GM18511 (cell line): ENCODE results near the gene CALN1.

Source experiments
- ATAC-seq: cut with Tn5 transposase; IDR thresholded peaks from one replicate; pipeline ENCODE4 v1.9.1; 2021; ENCODE audit warnings: mild to moderate bottlenecking, moderate library complexity; ENCODE audit not compliant: unreplicated experiment

The CALN1 gene

DNA sequence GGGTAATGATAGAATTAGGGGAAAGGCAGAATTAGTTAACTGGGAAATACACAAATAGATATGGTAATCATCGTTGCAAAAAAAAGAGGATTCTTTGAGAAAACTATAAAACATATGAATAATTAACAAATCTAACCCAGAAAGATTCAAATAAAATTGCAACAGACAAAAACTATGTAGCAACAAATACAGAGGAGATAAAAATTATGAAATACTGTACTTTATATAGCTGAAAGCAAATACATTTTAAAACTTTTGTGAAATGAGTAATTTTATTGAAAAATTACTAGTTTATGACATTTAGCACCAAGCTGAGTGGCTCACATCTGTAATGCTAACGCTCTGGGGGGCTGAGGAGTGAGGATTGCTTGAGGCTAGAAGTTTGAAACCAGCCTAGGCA lies 356.7 kb downstream of the CALN1 start:
- no peak for ATAC-seq

DNA sequence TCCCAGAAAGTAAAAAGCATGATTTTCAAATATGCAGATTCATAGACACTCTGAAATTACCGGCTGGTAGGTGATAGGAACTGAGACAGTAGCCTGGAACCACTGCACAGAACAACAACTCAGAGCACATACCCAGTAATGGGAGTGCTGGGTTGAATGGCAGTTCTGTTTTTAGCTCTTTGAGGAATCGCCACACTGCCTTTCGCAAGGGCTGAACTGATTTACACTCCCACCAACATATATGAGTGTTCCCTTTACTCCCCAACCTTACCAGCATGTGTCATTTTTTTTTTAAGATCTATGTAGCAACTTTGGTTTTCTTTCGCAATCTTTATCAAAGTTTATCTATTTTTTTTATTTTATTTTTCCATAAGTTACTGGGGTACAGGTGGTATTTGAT lies 358.8 kb downstream of the CALN1 start:
- no peak for ATAC-seq

DNA sequence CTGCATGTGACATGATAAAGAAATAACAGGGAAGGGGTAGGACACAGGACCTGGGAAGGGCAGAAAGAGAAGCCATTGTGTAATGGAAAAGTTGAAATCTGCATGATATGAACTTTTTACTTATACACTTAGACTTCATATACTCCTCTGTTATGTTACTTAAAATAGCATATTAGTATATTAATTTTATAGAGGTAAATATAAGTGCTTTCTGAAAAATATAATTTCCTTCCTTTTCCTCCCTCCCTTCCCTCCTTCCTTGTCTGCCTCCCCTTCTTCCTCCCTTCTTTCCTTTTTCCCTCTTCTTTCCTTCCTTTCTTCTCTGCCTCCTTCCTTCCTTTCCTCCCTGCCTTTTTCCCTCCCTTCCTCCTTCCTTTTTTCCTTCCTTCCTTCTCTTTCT lies 363.7 kb downstream of the CALN1 start:
- ATAC-seq = no peak

DNA sequence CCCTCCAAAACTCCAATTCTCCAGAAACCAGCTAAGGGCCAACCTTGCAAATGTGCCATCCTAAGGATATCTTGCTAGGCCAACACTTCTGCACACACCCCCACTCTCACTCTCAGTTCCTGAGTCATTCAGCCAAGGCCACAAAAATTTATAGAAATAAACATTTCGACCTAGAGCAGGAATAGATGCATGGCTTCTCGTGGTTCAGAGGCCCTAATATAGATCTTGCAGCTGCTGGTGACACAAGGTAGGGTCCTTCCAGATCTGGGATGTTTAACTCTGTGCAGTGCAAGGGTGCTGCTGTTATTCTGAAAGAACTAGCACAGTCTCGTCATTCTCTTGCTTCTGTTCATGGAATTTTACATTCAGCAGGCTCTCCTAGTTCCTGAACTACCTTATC lies 369.3 kb downstream of the CALN1 start:
- no peak for ATAC-seq

DNA sequence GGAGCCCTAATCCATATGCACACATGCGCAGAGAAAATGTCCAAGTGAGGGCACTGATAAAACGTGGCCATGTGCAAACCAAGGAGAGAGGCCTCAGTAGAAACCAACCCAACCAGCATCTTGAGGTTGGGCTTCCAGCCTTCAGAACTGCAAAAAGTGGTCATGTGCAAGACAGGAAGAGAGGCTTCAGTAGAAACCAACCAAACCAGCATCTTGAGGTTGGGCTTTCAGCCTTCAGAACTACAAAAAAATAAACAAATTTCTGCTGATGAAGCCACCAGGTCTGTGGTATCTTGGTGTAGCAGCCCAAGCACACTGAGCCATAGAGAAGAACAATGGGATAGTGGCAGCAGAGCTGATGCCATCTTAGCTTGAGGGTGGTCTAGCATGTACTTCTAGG lies 371.5 kb downstream of the CALN1 start:
- no peak for ATAC-seq

DNA sequence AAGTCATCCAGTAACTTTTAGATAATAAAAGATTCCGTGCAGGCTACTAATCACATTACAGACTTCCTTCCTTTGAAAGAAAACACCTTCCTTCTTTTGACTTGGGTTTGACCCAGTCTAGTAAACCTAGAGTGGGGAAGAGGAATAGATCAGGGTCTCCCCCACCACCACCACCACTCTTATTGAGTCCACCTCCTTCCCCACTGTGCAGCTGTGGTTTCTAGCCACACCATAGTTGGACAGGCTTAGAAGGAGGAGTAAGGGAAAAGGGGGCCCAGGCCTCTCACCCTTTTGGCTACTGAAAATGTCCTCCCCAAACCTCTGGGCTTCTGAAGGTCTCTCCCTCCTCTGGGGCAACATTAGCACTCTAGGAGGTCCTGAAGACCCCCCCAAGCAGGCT lies 372.7 kb downstream of the CALN1 start:
- no peak for ATAC-seq

DNA sequence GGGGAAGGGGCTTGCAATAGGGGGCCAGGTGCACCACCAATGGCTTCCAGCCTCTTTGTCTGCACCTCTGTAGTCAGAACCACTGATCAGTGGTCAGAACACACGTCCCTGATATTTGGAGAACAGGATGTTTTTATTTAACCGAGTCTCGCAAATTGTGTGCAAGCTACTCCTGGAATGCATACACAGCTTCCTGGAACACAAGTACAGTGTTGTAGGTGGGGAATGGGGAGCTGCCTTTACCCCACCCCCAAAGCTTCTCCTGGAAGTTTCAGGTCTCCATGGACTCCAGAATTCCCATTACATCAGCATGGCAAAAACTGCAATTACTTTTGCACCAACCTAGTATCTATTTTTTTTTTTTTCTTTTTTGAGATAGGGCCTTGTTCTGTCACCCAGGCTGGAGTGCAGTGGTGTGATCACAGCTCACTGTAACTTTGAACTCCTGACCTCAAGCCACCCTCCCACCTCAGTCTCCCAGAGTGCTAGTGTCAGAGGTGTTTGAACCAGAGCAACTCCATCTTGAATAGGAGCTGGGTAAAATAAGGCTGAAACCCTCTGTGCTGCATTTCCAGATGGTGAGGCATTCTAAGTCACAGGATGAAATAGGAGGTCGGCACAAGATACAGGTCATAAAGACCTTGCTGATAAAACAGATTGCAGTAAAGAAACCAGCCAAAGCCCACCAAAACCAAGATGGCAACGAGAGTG lies 374.0 kb downstream of the CALN1 start:
- ATAC-seq = no peak

DNA sequence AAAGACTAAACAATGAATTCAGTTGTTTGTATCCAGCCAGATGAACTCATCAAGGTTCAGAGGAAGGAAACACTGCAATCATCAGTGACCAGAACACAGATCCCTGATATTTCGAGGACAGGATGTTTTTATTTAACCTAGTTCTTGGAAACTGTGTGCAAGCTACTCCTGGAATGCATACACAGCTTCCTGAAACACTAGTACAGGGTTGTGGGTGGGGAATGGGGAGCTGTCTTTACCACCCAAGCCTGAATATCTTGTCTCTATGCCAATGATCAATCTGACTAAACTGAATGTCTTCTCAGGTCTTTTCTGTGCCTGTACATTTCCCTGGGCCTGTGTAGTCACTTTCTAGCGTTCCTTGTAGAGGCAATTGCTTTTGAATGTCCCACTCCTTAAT lies 374.6 kb downstream of the CALN1 start:
- ATAC-seq = no peak

DNA sequence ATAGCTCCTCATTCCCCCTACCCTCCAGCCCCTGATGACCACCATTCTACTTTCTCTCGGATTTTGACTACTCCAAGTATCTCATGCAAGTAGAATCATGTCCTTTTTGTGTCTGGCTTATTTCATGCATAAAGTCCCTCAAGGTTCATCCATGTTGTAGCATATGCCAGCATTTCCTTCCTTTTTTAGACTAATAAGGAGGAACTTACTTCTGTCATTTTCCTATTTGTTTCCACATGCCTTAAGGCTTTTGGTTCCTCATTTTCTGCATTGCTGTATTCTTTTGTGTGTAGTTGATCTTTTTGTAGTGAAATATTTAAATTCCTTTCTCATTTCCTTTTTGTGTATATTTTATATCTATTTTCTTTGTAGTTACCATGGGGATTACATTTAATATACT lies 376.9 kb downstream of the CALN1 start:
- no peak for ATAC-seq

DNA sequence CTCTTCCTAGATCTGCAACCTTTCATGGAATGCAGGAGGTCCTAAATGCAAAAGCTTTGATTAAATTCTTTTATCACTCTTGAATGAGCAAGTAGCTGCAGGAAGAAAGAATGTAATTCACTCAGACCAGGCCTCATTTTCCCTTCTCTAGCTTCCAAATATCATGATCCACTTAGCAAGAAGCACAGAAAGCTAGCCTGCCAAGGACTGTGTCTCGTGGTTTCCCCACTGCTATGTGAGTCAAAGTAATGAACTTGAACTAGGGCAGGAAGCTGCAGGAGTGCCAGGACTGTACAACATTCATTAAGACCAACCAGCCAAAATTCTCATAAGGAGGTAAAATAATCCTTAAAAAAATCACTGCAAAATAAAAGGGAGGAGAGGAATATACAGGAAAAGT lies 379.2 kb downstream of the CALN1 start:
- no peak for ATAC-seq

DNA sequence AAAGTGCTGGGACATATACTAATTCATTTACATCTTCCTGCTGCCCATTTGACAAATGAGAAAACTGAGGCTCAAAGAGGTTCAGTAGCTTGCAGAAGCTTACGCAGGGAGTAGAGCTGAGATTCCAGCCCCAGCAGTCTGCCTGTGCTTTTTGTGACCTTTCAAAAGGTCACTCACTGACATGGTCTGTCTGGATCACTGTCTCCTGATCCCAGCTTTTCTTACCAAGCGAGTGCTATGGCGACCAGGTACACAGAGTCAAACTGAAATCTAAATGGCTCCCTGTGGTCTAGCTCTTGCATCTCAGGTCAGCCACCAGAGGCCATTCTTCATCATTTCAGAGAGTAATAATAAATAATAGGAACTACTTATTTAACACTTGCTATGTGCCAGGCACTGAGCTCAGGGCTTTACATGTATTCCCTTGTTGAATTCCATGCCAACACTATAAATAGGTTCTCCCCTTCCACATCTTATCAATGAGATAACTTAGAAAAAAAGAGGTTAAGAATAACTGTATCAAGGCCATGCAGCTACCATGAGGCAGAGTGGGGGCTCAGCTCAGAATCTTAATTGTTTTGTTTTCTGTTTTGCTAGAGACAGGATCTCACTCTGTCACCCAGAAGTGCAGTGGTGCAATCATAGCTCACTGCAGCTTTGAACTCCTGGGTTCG lies 381.0 kb downstream of the CALN1 start:
- ATAC-seq = no peak

DNA sequence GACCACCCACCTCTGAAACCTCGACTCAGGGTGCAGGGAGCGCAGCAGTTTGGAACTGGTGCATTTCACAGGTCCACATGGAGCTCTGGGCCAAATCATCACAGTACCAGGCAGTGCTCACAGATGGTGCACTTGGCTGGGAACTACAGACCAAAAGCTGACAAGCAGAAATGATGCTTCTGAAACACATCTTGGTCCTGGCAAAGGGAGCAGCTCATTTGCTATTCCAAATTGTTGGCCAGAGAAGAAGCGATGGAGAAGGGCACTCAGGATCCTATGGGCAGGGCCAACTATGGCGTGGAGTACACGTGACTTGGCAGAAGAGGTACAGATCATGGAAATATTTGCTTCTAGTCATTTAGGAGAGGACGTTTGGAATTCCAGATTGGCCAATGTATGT lies 383.9 kb downstream of the CALN1 start:
- ATAC-seq = no peak

DNA sequence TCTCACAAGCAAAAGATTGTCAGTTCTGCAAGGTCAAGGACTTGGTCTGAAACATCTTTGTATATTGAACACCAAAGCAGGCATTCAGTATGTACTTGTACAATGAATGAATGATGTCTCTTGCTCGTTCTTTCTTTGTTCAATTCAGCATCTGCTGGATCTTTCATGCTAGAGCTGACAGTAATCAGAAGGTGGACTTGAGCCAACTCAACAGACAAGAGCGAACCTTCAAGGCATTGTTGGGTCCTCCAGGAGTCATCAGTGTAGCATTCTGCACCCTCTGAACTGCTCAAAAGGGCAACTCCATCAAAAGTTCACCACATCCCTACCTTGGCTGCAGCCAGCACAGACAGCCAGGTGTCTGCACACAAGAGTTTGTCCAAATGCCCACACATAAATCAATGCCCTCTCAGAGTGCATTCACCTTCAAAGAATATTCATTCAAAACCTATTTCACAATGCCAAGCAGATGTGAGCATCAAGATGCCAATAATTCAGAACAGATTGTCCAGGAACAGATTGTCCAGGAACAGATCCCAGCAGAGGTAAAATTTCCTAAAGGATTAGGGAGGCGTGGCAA lies 386.7 kb downstream of the CALN1 start:
- no peak for ATAC-seq

DNA sequence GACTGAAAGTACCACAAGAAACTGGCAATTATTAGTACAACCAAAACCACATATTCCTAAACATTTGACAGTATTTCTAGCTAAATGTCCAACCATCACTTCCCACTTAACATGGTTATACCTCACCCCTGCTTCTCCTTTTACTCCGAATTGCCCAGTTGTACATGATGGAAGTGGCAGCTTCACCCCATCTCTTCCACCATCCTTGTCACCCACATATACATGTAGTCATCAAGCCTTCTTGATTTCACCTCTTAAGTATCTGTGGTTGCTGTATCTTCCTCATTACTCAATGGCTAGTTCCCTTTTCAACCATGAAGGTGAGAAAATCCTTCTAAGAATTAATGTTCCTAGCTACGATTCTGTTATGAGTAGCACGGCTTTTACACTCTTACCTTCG lies 388.2 kb downstream of the CALN1 start:
- ATAC-seq = no peak

DNA sequence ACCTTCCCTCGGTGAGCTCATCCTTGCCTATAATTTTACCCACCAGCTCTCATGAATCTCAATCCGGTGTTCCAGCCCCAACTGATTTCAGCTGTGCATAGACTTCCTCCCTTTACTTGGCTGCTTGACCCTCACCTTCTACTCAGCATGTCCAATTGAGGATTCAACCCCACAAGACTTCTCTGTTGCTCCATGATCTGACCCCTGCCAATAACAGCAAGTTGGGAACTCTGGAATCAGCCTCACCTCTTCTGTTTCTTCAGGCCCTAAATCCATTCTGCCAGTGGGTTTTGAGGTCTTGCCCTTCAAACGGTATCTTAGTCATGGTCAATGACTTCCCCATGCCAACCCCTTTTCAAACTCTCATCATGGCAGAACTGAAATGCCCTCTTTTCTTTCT lies 390.4 kb downstream of the CALN1 start:
- no peak for ATAC-seq

DNA sequence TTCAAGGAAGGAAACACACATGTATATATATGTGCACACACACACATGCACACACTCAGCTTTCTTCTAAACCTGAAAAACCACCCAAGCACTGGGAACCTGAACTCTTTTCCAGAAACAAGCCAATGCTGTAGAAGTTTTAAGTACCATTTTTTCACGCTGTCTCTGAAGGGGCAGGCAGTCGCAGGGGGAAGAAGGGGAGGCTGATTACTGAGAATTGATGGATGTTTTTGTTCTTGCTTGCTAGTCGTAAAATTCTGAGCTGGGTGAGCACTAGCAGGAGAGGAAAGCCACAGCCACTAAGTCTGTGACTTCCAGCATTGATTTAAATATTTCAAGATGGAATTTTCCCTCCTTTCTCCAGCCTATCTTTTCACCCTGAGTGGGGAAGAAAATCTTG lies 391.8 kb downstream of the CALN1 start:
- no peak for ATAC-seq

DNA sequence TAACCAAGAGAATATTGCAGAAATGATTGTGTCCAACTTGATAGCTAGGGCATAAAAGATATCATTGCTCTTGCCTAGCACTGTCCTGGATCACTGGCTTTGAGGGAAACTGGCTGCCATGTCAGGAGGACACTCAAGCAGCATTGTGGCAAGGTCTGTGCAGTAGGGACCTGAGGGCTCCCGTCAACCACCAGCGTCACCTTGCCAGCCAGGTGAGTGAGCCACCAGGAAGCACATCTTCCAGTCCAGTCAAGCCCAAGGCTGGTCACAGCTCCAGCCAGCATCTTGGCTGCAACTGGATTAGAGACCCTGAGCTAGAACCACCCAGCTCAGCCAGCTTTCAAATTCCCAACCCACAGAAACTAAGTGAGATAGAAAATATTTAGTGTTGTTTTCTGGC lies 392.7 kb downstream of the CALN1 start:
- ATAC-seq = no peak

DNA sequence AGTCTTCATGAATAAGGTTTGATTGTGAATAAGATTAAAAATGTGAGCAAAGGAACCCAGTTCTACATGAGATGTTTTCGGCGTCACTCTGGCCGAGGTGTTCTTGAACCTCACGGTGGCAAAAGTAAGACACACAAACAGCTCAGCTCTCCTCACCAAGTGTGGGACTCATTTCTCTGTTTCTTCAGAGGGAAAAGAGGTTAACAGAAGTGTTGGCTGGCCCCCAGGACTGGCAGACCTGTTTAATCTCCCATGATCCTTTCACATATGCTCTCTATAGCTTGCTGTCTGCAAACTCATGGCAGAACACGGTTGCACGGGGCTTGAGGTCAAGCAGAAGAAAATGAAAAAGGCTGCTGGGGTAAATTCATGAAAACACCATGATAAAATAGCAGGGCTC lies 394.4 kb downstream of the CALN1 start:
- no peak for ATAC-seq

DNA sequence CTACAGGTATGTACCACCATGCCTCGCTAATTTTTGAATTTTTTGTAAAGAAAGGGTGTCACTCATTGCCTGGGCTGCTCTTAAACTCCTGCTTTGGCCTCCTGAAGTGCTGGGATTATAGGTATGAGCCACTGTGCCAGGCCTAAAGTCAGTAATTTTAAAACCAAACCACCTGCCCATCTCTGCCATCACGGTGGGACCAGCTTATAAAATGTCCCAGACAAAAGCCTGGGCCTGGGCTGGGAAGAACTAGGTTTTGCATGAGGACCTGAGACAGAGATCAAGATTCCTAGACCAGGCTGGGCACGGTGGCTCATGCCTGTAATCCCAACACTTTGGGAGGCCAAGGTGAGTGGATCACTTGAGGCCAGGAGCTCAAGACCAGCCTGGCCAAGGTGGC lies 395.6 kb downstream of the CALN1 start:
- ATAC-seq = no peak

DNA sequence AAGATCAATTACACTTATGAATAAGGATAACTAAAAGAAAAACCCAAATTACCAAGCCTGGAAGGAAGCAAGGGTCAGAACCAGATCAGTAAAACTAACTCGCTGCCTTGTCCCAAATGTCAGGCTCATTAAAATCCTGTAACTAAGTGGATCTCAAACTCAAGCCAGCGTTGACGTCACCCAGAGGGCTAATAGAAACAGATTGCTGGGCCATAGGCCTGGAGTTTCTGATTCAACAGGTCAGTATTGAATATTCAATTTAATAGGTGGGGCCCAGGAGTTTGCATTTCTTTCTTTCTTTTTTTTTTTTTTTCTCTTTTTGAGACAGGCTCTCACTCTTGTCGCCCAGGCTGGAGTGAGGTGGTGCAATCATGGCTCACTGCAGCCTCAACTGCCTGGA lies 397.0 kb downstream of the CALN1 start:
- ATAC-seq = no peak

DNA sequence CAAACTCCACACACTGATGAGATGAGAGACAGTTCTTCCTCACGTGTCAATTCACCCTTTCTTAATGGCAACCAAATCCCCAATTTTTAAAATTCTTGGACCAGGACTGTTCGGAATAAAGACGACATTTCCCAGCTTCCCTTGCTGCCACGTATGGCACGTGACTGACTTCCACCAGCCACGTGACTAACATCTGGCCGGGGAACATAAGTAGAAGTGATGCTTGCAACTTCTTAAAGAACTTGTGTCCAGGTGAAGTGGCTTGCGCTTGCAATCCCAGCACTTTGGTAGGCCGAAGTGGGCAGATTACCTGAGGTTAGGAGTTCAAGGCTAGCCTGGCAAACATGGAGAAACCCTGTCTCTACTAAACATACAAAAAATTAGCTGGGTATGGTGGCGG lies 405.1 kb downstream of the CALN1 start:
- ATAC-seq = no peak

DNA sequence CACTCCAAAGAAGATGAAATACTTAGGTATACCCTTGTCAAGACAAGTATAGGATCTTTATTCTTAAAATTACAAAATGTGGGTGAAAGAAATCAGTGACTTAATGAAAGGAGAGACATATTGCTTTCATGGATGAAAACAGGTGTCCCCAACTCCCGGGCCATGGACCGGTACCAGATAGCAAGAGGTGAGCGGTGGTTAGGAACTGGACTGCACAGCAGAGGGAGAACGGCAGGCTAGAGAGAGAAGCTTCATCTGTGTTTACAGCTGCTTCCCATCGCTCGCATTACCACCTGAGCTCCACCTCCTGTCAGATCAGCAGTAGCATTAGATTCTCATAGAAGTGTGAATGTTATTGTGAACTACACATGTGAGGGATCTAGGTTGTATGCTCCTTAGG lies 408.9 kb downstream of the CALN1 start:
- no peak for ATAC-seq

DNA sequence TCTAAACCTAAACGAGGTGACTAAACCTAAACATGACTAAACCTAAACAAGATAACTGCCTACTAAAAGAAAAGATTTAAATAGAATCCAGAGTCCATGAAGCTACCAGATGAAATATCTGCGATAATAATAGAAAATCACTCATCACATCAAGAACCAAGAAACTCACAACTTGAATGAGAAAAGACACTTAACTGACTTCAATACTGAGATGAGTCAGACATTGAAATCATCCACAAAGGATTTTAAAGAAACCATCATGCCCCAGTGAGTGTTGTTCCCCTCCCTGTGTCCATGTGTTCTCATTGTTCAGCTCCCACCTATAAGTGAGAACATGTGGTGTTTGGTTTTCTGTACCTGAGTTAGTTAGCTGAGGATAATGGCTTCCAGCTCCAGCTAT lies 416.0 kb downstream of the CALN1 start:
- no peak for ATAC-seq
